GM19193 (cell line): ENCODE measurements around the gene SPIN1.

ENCODE experiments used
- POLR2A ChIP-seq: IDR thresholded peaks from 4 replicates; pipeline ENCODE4 v1.6.1; 2011; ENCODE audit not compliant: insufficient read depth, insufficient read length; ENCODE audit errors: extremely low read depth

Gene SPIN1

DNA sequence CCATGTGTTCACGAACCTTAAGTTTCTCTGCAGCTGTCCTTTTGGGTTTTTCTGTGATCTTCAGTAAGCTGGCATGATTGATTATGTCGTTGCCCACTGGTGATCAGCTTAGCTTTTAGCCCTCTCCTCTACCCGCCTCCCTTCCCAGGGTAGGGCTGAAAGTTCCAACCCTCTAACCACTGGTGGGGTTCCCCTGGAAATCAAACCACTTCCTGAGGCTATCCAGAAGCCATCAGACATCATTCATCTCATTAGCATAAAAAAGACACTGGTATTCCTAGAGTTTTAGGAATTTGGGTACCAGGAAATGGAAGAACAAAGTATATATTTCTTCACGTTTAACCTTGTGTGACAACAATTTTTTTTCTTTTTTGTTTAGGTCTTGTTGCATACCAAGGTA, 29.8 kb downstream of the SPIN1 start:
- TF ChIP-seq POLR2A: no peak

DNA sequence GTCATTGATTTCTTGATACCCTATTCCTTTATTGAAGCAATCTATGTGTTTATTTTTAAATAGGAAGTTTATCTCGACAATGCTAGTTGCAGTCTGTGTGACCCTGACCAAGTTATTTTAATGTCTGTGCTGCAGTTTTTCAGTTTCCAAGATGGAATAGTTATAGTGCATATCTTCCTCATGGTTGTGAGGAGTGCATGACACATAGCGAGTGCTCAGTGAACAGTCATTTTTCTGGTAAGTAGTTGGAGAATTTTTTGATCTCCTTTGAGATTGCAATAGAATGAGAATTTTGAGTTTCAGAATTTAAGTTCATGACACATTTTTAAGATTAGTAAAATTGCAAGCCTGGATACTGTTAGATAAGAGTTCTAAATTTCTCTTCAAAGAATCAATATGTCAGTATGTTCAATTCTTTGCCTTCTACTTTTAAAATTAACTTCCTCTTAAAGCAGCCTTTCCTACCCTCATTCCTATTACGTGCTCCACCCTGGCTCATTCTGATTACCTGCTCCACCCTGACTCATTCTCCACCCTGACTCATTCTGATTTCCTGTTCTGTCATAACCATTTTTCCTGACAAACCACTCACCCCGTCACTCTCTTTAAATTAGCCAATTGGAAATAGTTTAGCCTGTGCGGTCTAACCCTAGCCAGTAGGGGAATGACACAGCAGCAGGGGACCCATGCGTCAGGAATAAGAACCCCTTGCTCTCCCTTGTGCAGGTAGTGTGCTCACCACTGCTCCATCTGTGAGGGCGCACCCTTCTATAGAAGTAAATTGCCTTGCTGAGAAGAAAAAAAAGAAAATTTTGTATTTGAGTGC, 30.7 kb downstream of the SPIN1 start:
- no peak for TF ChIP-seq POLR2A

- TF ChIP-seq POLR2A: no peak
Observed at GRCh38 chr9:88420227-88420626, 32.0 kb downstream of the SPIN1 start.

DNA sequence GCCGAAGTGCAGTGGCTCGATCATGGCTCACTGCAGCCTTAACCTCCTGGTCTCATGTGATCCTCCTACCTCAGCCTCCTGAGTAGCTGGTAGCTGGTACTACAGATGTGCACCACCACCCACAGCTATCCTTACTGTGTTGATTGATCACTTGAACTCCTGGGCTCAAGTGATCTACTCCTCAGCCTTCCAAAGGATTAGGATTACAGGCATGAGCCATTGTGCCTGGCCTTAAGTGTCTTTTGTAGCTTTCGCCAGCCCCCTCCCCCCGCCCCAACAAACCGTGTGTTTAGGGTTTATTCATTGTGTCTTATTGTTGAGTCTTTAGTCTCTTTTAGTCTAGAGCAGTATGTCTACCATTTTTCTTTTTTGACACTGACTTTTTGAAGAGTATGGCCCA, 33.1 kb downstream of the SPIN1 start:
- TF ChIP-seq POLR2A: no peak

- no peak for TF ChIP-seq POLR2A
Observed at GRCh38 chr9:88425538-88425950, 37.3 kb downstream of the SPIN1 start.

- no peak for TF ChIP-seq POLR2A
Observed at GRCh38 chr9:88426651-88427050, 38.4 kb downstream of the SPIN1 start.

DNA sequence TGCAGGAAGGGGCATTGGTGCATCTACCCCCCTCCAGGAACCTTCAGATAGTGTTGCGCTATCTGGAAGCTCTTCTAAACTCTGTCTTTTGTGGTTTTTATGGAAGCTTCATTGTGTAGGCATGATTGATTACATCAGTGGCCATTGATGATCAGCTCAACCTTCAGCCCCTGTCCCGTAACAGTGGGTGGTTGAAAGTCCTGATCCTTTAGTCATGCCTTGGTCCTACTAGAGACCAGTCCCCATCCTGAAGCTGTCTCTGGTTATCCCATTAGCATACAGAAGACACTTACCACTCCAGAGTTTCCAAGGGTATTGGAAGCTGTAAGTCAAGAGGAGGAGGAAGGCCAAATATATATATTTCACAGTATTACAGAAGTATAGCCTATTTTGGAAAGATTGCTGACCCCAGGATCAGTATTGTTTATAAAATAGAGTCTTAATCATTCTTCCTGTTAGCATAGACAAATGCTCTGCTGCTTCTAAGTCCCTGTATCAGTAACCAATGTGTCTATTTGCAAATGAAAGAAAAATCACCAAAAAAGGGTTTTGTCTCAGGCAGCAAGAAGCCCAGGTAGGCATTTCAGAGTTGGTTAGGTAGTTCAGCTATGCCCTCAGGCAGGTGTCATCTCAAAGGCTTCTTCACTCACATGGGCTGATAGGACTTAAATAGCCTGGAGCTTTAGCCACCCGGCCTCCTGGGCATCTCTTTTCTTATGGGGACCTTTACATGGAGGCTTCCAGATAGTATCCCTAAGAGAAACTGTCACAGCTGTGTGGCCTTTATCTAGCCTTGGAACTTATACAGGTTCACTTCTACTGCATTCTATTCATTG, 41.6 kb downstream of the SPIN1 start:
- TF ChIP-seq POLR2A: no peak

DNA sequence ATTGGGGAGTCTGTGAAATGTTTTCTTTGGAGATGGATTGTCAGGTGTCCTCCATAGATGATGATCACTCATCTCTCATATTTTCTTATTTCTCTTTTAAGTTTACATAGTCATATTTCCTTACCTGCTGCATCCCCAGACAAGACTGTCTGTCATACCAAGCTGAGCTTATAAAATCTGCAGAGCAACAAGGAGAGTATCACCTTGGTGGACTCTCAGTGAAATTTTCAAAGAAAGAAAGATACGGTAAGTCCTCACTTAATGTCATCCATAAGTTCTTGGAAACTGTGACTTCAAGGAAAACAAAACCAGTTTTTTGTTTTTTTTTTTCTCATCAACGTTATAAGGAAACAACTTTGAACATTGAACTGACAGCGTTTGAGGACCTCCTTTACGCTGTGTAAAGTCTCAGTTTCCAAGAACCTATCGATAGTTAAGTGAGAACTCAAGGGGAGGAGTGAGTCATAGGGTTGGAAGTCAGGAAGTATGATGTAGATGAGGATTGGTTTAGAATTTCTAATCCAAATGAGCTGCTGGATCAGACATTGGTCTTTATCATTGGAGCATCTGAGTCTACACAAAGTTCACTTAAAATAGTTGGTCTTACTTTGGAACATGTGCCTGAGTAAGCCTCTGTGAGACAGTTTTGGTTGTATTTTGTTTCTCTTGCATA, 45.5 kb downstream of the SPIN1 start:
- TF ChIP-seq POLR2A: no peak

DNA sequence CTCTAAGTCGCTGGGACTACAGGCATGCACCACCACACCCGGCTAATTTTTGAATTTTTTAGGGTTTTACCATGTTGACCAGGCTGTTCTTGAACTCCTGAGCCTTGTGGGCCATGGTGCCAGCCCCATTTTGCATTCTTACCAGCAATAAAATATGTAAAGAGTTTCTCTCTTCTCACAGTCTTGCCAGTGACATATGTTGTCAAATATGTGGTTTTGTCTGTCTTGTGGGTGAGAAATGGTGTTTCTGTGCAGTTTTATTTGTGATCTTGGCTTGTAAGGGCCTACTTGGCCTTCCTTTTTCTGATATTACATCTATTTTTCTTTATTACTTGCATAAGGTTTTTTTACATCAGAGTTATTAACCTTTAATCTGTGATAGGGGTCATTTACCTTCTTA, 47.1 kb downstream of the SPIN1 start:
- TF ChIP-seq POLR2A: no peak

GRCh38 chr9:88436379-88436778, 48.1 kb downstream of the SPIN1 start:
- TF ChIP-seq POLR2A: no peak

GRCh38 chr9:88437210-88438146, 49.2 kb downstream of the SPIN1 start:
- TF ChIP-seq POLR2A: no peak

DNA sequence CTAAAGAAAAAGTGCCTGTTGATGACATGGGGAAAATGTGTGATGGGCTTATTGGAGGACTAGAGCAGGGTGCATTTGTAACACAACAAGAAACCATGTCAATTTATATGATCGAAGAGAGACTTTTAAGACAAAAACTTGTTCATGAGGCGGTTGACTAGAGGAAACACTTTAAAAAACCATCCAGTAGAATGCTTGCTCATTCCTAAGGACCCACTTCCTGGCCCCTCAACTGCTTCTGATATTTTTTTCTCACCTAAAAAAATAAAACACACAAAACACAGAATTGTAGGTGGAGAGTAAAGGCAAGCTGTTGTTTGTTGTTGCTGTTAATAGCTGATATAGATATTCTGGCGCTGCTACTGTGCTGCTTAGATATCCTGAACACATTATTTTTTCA, 50.6 kb downstream of the SPIN1 start:
- TF ChIP-seq POLR2A: no peak

DNA sequence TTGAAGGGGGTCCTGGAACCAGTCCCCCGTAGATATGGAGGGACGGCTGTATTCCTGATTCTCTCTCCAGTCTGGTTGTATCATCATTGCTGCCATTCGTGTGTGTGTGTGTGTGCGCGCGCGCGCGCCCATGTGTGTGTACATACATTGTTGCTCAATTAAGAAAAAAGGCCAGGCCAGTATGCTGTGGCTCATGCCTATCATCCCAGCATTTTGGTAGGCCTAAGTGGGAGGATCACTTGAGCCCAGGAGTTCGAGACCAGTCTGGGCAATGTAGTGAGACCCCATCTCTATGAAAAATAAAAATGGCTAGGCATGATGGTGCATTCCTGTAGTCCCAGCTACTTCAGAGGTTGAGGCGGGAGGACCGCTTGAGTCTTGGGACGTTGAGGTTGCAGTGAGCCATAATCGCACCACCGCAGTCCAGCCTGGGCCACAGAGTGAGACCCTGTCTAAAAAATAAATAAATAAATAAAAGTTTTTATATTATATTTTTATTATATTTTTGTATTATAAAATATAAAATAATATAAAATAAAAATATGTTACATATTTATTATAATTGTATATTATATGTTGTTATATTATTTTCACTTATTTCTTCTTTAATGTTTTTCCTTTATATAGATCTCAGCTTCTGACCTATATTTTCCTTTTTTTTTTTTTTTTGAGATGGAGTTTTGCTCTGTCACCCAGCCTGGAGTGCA, 53.2 kb downstream of the SPIN1 start:
- TF ChIP-seq POLR2A: no peak
